ENCODE measurements around the gene AMBRA1.

The AMBRA1 gene

GRCh38 chr11:46461461-46461927, 132.3 kb downstream of the AMBRA1 start:
- no peak for DNase-seq

GRCh38 chr11:46458491-46458890, 135.3 kb downstream of the AMBRA1 start:
- DNase-seq: no peak

GRCh38 chr11:46457659-46458424, 136.0 kb downstream of the AMBRA1 start:
- DNase-seq: no peak

GRCh38 chr11:46457021-46457420, 136.8 kb downstream of the AMBRA1 start:
- no peak for DNase-seq

GRCh38 chr11:46456269-46457001, 137.4 kb downstream of the AMBRA1 start:
- DNase-seq: no peak

- DNase-seq: no peak
These were observed 138.0 kb downstream of the AMBRA1 start for GRCh38 chr11:46455834-46456233.

- no peak for DNase-seq
These were observed 140.8 kb downstream of the AMBRA1 start for GRCh38 chr11:46452918-46453517.

- no peak for DNase-seq
These were observed 142.1 kb downstream of the AMBRA1 start for GRCh38 chr11:46451759-46452158.

- DNase-seq: no peak
These were observed 142.9 kb downstream of the AMBRA1 start for GRCh38 chr11:46450846-46451477.

GRCh38 chr11:46447544-46447943, 146.3 kb downstream of the AMBRA1 start:
- DNase-seq: no peak

GRCh38 chr11:46445920-46446771, 147.7 kb downstream of the AMBRA1 start:
- DNase-seq: no peak

- DNase-seq: no peak
These were observed 148.5 kb downstream of the AMBRA1 start for GRCh38 chr11:46445192-46445919.

GRCh38 chr11:46444305-46444704, 149.5 kb downstream of the AMBRA1 start:
- DNase-seq: no peak

GRCh38 chr11:46438211-46438610, 155.6 kb downstream of the AMBRA1 start:
- DNase-seq: no peak

GRCh38 chr11:46437122-46437689, 156.6 kb downstream of the AMBRA1 start:
- no peak for DNase-seq

- no peak for DNase-seq
These were observed 157.7 kb downstream of the AMBRA1 start for GRCh38 chr11:46436113-46436512.

GRCh38 chr11:46435679-46436078, 158.1 kb downstream of the AMBRA1 start:
- DNase-seq: no peak

GRCh38 chr11:46431211-46431610, 162.6 kb downstream of the AMBRA1 start:
- no peak for DNase-seq

- no peak for DNase-seq
These were observed 164.1 kb downstream of the AMBRA1 start for GRCh38 chr11:46429717-46430116.

- DNase-seq: no peak
These were observed 166.5 kb downstream of the AMBRA1 start for GRCh38 chr11:46427364-46427763.

All from stimulated activated naive CD4-positive, alpha-beta T cell (primary cell).